HG03095 (cell line): Measurements from ENCODE around the gene LRRC1.
"Not testable (repeated sequence)": the region's sequence is repeated elsewhere in the genome, so short reads cannot be mapped to it uniquely, and the experiment has no call there.

Experiments used
- ATAC-seq: cut with Tn5 transposase; IDR thresholded peaks from one replicate; pipeline ENCODE4 v1.9.1; 2021; ENCODE audit warnings: moderate library complexity; ENCODE audit not compliant: unreplicated experiment

Gene LRRC1

DNA sequence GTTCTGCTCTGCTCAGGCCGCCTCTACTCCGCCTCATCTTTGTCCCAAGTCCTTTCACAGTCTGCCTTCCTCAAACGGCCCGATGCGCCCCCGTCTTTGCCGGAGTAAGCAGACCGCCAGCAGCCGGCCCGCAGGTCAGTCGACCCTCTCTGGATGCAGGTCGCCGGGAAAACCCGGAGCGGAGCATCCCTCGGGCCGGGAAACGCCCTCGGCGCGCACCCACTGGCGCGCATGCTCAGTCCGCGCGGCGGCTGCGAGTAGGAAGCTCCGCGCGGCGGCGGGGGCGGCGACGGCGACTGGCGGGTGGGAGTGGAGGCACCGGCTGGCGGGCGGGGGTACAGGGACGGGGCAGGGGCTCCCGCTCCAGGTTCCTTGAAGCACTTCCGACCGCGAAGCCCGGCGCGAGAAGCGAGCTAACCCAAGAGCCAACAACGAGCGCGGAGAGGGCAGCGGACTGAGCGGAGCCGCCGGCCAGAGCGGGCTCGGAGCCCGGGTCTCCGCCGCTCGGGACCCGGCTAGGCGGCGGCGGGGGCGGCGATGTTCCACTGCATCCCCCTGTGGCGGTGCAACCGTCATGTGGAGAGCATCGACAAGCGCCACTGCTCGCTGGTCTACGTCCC, at the start of gene LRRC1:
Gene LRRC1 (plus strand): TSS at position 286 of the 620 bp plus-strand sequence. CDS start 252 bp downstream, at position 538.
- ATAC-seq: peak; percentile 65

DNA sequence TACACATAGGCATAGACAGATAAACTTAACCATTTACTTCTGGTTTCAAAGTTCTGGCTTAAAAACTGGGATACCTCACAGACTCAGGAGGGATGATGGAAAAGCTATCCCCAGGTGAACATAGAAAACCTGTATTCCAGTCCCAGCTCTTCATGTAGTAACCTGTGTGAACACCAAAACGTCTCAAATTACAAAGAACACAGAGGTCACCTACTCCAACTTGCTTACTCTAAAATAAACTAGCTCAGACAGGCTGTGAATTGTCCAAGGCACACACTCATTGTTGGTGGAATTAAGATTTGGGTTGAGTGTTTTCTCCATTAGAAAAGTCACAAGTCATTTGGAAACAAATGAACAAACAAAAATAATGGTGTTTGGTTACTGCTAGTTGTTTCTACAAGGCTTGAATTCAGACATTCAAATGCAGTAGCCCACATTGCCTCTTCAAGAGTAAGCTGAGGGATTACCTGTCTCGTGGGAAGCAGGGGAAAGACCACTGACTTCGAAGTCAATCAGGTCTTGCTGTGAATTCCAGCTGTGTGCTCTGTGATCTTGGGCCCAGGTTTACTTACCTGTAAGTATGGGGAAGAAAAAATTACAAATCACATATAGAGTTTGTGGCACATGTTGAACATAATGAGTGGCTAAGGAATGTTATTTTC, 48.2 kb upstream of the LRRC1 start:
- no peak for ATAC-seq

- ATAC-seq: no peak
Measured at GRCh38 chr6:53750052-53750650, 44.7 kb upstream of the LRRC1 start.

GRCh38 chr6:53751417-53751816, 43.4 kb upstream of the LRRC1 start:
- no peak for ATAC-seq

DNA sequence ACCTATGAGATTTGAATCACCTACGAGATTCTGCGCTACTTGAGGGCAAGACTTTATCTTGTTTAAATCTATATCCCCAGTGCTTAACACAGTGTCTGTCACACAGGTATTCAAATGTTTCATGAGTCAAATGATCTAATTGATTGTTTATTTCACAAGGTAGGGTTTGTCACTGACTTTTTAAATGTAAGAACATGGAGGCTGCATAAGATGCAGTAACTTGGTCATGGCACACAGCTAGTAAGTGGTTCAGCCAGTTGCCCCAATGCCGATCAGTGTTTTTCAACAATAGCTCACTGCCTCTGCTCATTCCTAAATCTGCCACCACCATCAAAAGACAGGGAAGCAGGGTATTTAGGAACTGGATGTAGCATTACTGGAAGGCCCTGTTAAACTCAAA, 42.4 kb upstream of the LRRC1 start:
- ATAC-seq: no peak

GRCh38 chr6:53752856-53753255, 41.9 kb upstream of the LRRC1 start:
- ATAC-seq: no peak

DNA sequence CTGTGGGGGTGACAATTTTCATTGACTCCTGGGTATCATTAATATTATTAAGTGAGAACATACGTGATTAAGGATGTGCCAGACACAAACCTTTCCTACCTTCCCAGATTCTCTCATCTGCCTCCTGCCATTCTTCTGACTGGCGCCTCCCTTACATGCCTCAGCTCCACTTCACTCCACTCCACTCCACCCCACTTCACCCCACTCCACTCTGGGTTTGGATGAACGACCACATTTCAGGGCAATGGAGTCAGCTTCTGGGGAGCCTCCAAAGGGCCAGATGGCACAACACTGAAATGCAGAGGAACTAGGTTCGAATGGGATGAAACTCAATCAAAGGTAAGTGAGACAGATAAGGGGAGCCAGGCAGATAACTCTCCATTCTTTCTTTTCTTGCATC, 40.5 kb upstream of the LRRC1 start:
- no peak for ATAC-seq

DNA sequence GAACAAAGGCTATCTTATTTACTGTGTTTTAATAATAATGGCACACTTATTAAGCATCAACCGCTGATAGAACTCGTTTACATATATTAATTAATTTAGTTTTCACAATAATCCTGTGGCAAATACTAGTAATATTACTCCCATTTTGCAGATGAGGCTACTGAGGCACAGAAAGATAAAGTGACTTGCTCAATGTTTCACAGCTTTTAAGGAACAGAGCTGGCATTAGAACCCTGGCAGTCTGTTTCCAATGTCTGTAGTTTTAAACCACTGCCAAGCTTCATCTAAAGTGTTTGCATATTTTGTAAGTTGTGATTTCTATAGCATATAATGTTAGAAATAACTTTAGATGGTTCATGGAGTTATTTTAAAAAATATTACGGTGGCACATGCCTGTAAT, 38.4 kb upstream of the LRRC1 start:
- no peak for ATAC-seq

- no peak for ATAC-seq
Measured at GRCh38 chr6:53758496-53758895, 36.3 kb upstream of the LRRC1 start.

GRCh38 chr6:53761036-53761435, 33.8 kb upstream of the LRRC1 start:
- no peak for ATAC-seq

- ATAC-seq: no peak
Measured at GRCh38 chr6:53765270-53765669, 29.5 kb upstream of the LRRC1 start.

GRCh38 chr6:53766930-53767329, 27.9 kb upstream of the LRRC1 start:
- ATAC-seq: no peak

DNA sequence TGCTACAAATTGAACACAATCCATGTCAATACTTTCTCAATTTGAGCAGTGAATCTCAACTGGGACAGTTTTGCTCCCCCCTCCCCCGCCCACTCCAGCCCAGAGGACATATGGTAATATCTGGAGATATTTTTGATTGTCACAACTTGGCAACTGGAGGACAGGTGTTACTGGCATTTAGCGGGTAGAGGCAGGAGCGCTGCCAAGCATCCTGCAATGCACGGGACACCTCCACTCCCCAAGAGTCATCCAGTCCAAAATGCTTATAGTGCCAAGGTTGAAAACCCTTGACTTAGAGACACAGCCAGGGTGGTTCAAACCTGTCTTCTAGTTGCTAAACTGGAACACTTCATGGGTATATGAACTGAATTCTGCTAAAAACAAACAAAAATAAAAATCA, 26.9 kb upstream of the LRRC1 start:
- no peak for ATAC-seq

GRCh38 chr6:53768636-53769035, 26.2 kb upstream of the LRRC1 start:
- no peak for ATAC-seq

DNA sequence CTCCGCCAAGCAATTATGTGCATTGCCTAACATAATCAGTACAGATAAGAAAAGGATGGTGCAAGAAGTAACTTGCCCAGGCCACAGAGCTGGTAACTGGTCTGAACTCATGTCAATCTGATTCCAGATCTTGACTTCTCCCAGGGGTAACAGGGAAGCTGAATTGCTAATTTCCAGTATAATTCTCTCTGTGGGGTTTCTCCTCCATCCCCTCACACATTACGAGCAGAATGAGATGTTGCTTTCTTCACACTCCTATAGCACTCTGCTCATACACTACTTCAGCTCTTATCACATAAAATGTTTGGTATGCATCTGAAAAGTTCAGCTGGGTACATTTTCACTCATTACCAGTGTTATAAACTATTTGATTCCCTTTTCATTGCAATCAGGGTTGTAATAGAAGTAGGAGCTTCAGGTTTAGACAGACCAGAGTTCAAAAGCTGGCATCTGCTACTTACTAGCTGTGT, 24.0 kb upstream of the LRRC1 start:
- ATAC-seq: no peak

GRCh38 chr6:53771785-53772624, 22.8 kb upstream of the LRRC1 start:
- no peak for ATAC-seq

- no peak for ATAC-seq
Measured at GRCh38 chr6:53773044-53773696, 21.6 kb upstream of the LRRC1 start.

GRCh38 chr6:53776152-53776551, 18.7 kb upstream of the LRRC1 start:
- ATAC-seq: not testable (repeated sequence)

DNA sequence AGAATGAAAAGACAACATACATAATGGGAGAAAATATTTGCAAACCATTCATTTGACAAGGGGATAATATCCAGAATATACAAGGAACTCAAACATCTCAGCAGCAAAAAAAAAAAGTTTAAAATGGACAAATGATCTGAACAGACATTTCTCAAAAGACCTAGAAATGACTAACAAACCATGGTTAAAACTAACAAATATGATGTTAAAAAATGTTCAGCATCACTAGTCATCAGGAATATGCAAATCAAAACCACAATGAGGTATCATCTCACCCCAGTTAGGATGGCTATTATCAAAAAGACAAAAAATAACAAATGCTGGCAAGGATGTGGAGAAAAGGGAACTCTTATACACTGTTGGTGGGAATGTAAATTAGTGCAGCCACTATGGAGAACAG, 9.8 kb upstream of the LRRC1 start:
- ATAC-seq: not testable (repeated sequence)

DNA sequence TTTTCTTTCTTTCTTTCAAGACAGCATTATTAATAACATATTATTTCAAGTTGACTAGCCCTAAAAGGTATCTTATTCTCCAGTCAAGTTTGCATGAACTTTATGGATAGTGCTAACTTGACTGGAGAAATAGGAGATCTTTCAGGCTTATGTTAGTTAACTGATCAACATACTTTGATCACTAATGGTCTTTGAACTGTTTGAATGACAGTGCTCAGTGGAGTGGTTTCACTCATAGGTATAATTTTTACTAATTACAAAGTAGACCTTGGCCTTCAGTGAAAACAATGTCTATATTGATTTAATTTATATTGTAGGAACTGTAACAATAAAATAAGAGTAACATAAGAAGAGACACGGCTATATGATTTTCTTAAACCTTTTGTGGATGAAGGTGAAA, 8.0 kb upstream of the LRRC1 start:
- no peak for ATAC-seq

DNA sequence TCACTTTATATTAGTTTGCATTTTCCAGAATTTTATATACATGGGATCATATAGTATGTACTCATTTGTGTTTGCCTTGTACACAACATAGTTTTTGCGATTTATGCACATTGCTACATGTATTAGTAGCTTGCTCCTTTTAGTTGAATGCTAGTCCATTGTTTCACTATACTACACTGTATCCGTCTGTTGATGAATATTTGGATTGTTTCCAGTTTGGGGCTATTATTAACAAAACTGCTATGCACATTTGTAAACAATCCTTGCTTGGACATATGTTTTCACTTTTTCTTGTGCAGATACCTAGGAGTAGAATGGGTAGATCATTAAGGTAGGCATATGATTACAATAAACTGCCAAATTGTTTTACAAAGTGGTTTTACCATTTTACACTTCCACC, 3.9 kb upstream of the LRRC1 start:
- no peak for ATAC-seq
